GM18505 (cell line): ENCODE data around the gene ACBD6.

Experiments used
- ATAC-seq: cut with Tn5 transposase; IDR thresholded peaks from one replicate; pipeline ENCODE4 v1.9.1; 2021; ENCODE audit not compliant: unreplicated experiment
- POLR2A ChIP-seq: IDR thresholded peaks from 4 replicates; pipeline ENCODE4 v1.6.1; 2011; ENCODE audit warnings: borderline replicate concordance; ENCODE audit not compliant: insufficient read depth, insufficient read length; ENCODE audit errors: extremely low read depth

ACBD6 gene

GRCh38 chr1:180535418-180535999, 33.1 kb upstream of the ACBD6 start:
- no peak for TF ChIP-seq POLR2A

GRCh38 chr1:180534214-180534613, 31.8 kb upstream of the ACBD6 start:
- no peak for ATAC-seq
- no peak for TF ChIP-seq POLR2A

More at GRCh38 chr1:180535418-180535999, 33.1 kb upstream of the ACBD6 start:
- no peak for ATAC-seq

GRCh38 chr1:180533266-180533987, 31.1 kb upstream of the ACBD6 start:
- ATAC-seq: no peak
- no peak for TF ChIP-seq POLR2A

GRCh38 chr1:180532854-180533253, 30.5 kb upstream of the ACBD6 start:
- no peak for TF ChIP-seq POLR2A
- ATAC-seq: no peak

GRCh38 chr1:180530501-180530900, 28.1 kb upstream of the ACBD6 start:
- TF ChIP-seq POLR2A: no peak
- no peak for ATAC-seq

- no peak for TF ChIP-seq POLR2A
- ATAC-seq: no peak
Measured at GRCh38 chr1:180528868-180529470, 26.6 kb upstream of the ACBD6 start.

GRCh38 chr1:180527101-180527669, 24.8 kb upstream of the ACBD6 start:
- TF ChIP-seq POLR2A: no peak
- no peak for ATAC-seq

- ATAC-seq: no peak
- no peak for TF ChIP-seq POLR2A
Measured at GRCh38 chr1:180525715-180526039, 23.3 kb upstream of the ACBD6 start.

GRCh38 chr1:180524915-180525714, 22.7 kb upstream of the ACBD6 start:
- ATAC-seq: no peak
- TF ChIP-seq POLR2A: no peak

GRCh38 chr1:180524160-180524914, 22.0 kb upstream of the ACBD6 start:
- no peak for ATAC-seq
- no peak for TF ChIP-seq POLR2A

- TF ChIP-seq POLR2A: no peak
Measured at GRCh38 chr1:180522213-180522515, 19.8 kb upstream of the ACBD6 start.

GRCh38 chr1:180521474-180522212, 19.3 kb upstream of the ACBD6 start:
- no peak for ATAC-seq
- TF ChIP-seq POLR2A: no peak

More at GRCh38 chr1:180522213-180522515, 19.8 kb upstream of the ACBD6 start:
- ATAC-seq: no peak
